A204.1 (cell line): ENCODE results near the gene INO80.
A peak's percentile ranks its signal among the peaks of the same experiment; 100 is the strongest.
"Not testable (repeated sequence)": the region's sequence is repeated elsewhere in the genome, so short reads cannot be mapped to it uniquely, and the experiment has no call there.

Source experiments
- FAIRE-seq: peaks from 2 replicates; lab custom pipeline; 2012; peaks lifted over from hg19 to GRCh38; lab: Jason Lieb, UNC

The INO80 gene

DNA sequence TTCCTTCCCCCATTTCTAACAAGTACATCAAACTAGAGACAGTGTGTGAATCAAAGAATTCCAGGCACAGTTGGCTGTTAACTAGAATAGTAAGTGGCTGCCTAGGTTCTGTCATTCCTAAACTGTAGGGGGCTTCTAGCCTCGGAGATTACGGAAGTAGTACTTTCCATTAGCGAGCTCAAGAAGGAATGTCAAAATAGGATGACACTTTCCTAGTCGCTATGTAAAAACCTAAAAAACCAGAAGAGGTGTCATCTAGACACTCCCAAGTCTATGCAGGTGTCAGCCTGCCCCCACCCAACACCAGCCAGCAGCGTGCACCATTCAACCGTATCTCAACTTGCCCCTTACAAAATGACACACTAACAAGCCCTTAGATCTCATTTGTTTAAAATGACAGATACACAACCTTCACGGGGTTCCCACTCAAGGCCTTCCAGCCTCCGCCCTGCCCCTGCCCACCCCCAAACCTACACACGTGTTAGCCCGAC lies 874 bp downstream of the INO80 start:
- no peak for FAIRE-seq

DNA sequence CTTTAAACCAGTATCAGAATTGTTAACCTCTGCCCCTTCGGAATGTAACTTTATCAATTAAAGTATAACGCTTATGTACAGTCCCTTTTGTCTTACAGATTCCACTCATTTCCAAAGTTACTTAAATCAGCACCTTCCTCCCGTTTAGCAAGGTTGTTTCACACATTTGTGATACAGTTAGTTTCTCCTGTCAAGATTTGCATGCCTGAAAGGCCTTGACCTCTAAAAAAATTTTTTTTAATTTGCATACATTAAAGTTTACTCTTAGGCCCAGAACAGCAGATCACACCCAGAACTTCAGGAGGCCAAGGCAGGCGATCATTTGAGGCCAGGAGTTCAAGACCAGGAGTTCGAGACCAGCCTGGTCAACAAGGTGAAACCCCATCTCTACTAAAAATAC lies 9.1 kb downstream of the INO80 start:
- FAIRE-seq = no peak

DNA sequence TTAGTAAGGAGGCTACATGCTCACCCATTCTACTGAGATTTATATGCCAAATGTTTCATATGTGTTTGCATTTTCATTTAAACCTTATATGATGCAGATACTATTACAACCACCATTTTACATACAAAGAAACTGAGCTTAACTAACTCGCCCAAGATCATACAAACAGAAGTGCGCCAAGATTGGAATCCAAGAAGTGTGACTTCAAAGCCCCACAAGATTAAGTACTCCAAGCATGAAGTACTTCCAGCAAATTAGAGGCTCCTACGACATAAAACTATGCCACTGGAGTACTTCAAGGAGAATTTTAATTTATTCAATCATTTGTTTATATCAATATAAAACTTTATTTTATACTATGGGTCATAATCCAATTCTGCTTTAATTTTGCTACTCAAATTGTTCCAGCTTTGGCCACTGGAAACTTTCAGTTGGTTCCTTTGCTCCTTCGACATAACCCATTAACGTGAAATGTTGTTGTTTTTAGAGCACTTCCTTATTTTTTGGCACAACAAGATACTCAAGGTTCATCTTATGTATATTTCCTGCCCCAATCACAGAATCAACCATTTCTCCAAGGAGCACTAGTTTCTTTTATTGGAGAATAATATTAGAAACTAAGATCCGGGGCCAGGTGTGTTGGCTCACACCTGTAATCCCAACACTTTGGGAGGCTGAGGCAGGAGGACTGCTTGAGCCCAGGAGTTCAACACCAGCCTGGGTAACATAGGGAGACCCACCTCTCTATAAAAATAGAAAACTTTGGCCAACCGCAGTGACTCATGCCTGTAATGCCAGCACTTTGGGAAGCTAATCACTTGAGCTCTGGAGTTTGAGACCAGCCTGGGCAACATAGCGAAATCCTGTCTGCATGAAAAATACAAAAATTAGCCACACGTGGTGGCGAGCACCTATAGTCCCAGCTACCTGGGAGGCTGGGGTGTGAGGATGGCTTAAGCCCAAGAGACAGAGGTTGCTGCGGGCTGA lies 10.4 kb downstream of the INO80 start:
- no peak for FAIRE-seq

DNA sequence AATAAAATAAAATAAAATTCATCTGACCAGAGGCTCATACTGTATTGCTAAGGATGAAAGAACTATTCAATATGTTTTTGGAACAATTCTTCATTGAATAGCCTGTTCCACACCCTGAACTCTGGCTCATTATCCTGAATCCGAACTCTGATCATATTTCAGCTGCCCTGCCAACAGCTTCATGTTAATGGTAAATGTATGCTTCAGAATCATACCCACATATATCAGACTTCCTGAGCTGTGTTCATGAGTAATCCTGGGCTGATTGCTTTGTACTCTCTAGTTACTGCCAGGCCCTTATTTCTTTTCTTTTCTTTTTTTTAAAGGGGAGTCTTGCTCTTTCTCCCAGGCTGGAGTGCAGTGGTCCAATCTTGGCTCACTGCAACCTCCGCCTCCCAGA lies 11.8 kb downstream of the INO80 start:
- FAIRE-seq = no peak

DNA sequence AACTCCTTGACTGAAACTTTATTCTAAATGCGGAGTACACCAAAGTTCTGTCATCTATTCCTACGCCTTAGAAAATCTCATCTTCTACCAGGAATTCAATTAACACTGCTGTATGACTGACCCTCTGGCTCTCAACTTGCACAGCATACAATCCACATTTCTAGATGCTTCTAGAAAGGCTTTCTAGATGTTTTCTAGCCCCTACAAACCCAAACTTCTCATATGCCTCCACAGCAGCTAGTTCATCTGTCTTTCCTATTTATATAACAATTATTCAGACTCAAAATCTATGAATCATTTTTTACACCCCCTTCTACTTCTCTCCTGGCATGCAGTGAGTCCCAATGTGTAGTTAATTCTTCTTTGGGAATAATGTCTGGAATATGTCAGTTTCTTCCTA lies 13.2 kb downstream of the INO80 start:
- FAIRE-seq = no peak

DNA sequence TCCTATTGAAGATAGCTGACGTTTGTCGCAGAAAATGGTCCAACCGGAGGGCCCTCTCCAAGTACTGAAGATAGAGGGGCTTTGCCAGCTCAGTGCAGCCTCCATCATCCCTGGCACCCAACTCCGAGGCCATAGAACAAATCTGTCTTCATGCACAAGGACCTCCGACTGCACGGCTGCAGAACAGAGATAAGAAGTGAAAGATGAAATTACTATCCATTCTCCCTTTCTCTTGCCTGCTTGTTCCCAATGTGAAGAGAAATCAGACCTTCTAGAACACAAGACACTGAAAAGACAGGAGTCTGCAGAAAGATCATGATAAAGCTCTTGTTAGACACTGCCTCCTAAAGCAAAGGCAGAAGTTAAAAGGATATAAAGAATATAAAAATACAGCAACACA lies 19.9 kb downstream of the INO80 start:
- FAIRE-seq = no peak

DNA sequence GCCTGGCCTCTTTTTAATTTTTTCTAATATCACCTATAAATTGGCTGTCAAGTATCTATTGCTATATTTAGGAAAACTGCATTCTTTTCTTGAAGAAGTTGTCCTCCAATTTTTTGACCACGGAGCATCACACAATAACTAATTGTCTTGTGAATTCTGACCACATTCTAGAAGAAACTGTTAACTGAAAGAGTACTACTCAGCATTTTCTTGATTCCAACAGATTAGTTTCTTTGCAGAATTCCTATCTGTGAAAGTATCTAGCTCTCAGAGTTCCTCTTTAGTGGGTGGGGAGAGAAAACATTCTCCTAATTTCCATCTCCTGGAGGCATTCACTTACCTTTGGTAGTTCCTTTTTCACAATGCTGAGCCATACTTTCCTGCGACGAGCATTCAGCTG lies 31.1 kb downstream of the INO80 start:
- no peak for FAIRE-seq

DNA sequence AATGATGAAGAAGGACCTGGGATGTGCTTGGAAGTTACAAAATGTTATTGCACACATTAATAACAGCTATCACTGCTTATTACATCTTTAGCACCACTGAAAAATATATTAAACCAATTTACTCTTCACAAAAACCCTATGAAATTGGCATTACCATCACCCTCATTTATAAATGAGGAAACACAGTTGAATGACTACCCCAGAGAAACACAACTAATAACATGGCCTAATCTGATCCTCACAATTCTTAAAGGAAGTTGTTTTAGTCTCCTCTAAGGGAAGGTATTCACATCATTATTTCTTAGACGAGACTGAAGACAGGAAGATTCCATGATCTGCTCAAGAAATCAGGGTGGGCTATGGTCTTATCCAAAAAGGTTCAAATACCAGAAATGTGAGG lies 35.9 kb downstream of the INO80 start:
- FAIRE-seq = no peak

DNA sequence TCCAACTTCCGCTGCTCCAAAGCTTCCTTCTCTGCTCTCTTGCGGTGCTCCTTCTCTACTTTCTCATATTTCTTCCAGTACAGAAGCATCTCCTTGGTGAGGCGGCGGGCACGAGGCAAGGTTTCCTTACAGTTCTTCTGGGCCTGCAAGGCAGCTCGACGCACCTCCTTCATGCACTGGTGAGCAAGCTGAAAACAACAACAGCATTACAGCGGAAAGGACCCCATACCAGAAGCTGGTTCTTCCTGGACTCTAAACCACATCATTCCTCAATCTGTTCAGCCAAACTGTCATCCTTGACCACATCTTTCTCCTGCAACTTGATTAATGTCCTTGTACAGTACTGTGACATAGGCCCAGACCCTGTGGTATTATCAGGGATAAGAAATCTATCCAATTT lies 36.4 kb downstream of the INO80 start:
- no peak for FAIRE-seq

DNA sequence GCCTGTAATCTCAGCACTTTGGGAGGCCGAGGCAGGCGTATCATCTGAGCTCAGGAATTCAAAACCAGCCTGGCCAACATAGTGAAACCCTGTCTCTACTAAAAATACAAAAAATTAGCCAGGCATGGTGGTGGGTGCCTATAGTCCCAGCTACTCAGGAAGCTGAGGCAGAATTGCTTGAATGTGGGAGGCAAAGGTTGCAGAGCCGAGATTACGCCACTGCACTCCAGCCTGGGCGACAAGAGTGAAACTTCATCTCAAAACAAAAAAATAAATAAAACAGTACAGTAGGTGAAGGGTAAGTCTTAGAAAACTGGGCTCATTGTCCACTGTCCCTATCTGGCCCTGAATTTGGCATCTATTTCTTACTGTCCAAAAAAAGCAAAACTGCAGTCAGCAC lies 37.2 kb downstream of the INO80 start:
- not testable (repeated sequence) for FAIRE-seq

DNA sequence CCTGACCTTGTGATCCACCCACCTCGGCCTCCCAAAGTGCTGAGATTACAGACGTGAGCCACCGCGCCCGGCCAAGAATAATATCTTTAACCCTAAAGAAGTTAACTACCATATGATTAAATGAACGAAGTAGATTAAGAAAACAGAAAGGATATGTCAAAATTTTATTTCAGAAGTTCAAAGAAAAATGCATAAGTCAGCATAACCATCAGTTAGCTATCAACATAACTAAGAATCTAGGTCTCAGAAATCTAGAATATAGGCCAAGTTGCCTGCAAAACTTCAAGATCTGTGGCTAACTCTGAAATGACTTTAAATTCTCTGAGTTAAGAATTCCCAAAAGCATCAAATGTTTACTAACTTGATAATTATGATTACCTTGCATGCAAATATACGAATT lies 38.0 kb downstream of the INO80 start:
- no peak for FAIRE-seq

DNA sequence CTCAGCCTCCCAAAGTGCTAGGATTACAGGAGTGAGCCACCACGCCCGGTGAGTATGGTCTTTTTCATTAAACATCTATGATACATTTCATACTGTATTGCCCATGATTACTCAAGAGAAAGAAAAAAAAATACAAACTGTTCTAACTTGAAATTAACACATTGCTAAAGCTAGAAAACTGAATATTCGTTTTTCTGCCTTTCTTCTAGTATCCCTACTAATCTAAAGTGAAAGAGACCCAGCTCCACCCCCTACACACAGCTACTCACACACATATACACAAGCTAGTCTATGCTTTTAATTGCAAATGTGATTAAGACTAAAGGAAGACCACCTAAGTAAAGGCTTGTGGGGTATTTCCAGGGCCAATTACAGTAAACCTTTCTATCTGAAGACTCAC lies 43.1 kb downstream of the INO80 start:
- no peak for FAIRE-seq

DNA sequence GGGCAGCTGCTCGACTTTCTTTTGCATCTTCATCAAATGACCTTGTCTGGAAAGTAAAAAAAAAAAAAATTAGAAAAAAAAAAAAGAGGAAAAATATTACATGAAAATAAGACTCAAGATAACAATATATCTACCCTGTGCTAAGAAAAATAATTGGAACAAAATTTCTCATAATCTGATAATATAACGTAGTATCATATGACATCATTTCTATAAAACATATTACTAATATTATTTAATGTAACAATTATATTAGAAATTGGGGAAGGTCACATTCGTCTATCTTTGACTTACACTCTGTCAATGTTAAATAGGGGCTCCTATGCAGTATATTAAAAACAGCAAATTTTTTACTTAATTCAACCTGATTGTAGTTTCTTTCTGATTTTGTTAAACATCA lies 44.1 kb downstream of the INO80 start:
- peak; percentile 59 for FAIRE-seq

DNA sequence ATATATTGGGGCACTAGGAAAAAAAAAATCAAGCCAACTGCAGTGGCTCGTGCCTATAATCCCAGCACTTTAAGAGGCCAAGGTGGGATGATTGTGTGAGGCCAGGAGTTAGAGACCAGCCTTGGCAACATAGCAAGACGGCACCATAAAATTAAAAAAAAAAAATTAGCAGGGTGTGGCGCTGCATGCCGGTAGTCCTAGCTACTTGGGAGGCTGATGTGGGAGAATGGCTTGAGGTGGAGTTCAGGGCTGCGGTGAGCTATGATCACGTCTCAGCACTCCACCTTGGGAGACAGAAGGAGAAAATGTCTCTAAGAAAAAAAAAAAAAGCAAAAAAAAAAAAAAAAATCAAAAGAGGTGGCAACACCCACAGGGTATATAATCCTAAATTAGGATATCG lies 49.6 kb downstream of the INO80 start:
- no peak for FAIRE-seq

DNA sequence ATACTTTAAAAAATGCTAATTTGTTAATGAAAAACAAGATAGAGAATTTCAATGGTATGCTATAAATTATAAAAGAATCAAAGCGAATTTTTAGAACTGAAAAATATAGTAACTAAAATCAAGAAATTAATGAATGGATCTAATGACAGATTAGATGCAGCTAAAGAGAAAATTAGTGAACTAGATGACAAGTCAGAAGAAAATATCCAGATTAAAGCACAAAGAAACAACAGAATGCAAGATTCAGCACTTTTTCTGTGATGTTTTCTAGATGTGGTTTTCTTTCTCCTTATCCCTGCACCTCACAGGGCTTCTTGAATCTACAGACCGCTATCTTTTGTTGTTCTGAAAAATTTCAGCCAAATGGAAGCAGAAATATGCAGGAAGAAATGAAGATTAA lies 54.4 kb downstream of the INO80 start:
- peak; percentile 69 for FAIRE-seq

DNA sequence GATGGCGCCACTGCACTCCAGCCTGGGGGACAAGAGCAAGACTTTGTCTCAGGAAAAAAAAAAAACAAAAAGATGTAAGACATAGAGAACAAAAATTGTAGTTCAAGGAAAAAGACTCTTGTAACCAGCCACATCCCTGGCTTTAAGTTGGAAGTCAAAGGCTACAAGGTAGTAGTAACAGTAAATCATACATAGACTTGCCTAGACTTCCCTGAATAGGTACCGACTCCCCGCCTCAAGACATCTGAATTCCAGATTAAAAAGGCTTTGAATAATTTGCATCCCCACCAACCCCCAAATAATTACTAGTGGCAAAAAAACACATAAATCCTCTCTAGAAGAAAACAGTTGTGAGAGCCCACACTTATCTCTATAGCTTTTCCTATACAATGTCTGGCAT lies 55.6 kb downstream of the INO80 start:
- FAIRE-seq = no peak

DNA sequence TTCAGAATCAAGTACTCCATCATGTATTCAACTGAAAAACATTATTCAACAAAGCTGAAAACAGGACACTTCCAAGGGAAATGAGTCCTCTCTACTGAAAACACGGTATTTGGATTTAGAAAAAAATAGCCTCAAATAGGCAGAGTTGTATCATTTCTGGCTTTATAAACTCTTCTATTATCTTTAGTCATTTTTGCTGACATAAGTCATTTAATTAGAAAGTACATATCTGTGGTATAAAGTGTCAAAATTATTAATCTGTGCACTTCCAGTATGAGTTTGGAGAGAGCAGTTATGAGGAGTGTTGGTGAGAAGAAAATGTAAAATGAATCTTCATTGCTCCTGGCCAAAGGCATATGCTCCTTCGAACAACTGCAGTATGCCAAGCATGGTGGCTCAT lies 59.3 kb downstream of the INO80 start:
- FAIRE-seq = no peak

DNA sequence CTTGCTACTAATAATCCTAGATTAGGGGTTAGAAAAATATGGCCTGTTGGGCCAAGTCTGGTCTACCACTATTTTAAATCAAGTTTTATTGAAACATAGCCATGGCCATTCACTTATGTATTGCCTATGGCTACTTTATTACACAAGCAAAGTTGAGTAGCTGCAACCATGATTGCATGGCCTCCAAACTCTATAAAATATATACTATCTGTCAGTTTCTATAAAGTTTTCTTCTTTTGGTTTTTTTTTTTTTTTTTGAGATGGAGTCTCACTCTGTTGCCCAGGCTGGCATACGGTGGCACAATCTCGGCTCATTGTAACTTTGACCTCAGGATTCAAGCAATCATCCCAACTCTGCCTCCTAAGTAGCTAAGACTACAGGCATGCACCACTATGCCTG lies 60.4 kb downstream of the INO80 start:
- no peak for FAIRE-seq

DNA sequence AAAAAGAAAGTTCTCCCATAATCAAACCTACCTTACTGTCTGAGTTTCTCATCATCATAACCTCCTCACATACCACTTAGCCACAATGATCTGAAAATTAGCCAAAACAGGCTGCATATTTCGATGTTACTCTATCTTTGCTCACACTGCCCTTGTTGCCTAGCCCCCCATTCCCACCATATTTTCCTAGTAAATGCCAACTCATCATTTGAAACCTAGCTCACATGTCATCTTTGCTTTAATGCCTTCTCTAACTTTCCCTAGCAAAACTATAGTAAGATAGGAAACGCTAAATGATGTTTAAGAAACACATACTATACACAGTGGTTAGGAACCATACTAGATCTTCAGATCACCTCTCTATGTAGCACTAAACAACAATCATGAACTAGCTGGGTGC lies 64.9 kb downstream of the INO80 start:
- no peak for FAIRE-seq

DNA sequence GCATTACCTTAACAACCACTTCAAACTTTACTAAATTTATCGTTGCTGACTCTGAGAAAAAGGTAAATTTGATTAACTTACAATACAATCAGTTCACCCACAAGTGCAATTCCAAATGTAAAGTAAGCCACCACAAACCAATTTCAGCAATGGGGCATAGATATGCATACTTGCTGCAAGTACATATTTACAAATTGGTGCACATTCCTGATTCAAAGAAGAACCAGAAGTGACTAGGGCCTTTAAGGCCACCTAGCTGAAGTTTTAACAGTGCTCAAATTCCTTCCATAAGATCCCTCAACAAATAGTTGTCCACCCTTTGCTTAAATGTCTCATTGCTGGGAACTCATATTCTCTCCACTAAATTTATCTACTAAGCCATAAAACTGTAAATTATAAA lies 67.2 kb downstream of the INO80 start:
- no peak for FAIRE-seq

DNA sequence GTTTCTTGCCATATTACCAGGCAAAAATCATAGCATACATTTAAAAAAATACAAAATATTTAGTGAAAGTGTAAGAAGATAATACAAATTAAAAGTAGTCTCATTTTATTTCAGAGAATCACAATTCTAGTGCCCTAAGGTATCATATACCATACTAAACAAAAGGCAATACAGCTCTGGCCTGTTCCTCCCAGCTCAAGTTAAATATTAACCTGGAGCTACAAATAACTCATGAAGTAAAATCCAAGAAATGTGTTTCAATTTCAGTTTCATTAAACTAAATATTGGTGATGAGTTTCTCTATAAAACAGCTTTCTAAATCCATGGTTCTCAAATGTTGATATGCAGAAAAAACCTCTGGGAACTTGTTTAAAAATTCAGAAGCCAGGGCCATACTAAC lies 67.7 kb downstream of the INO80 start:
- no peak for FAIRE-seq

DNA sequence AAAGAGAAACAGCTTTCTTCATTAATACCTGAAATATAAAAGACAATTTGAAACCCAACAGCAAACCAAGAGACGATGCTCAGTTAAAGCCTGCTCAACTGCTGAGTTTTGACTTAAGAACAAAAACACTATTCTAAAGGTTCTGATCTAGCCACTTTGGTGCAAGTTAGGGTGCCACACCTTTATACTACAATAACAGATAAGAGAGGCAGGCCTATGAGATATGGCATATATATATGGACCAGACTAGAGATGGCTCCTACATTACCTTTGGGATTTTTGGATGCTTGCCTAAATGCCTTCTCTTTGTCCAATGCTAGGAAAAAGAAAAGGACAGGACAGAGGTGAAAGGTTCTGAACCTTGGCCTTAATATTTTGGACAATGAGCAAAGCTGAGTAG lies 68.6 kb downstream of the INO80 start:
- no peak for FAIRE-seq

DNA sequence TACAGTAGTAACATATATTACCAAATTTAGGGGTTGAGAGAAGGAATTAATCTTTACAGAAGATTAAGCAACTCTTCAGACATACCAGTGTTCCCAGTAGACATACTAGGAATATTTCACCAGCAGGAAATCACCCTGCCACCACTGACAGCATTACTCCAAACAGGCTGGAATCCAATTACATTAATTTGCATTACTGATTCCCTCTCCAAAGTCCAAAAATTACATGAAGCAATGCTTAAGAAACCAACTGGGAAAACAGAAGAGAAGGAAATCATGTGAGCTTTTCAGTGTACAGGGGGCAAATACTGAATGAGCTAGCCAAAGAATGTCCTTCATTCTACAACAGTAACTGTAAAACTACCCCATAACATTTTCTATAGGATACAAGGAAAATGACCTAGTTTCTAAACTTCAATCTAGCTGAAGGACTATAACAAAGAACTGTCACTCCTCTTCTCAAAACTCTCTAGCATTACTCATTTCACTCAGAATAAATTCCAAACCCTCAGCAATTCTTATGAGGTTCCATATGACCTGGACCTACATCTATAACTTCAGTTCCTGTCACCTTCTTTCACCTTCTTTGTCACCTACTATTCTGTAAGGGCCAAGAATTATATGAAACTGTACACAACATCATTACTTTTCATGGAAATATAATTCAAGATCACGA lies 72.7 kb downstream of the INO80 start:
- no peak for FAIRE-seq

DNA sequence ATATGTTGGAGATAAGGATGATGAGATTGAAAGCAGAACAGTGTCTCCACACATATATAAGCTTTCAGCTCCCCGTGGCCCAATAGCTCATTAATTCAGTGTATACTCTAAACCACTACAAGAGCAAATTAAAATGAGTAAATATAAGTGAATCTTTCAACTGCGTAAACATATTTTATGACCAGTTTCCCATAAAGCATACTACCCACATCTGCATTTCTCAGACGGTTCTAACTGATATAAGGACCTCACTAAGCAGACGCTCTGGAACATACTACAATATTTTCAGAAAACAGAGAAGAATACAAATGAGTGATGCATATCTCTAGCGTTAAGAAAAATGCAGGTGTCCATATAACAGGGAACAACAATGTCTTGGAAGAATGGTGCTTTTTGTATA lies 73.2 kb downstream of the INO80 start:
- FAIRE-seq = no peak
